ENCODE results near the gene MYO1E. TPM values are rescaled to one million over a fixed set of nuclear protein-coding genes. Genes with fewer than 3 reads are reported as not detected.

Gene MYO1E
- total RNA-seq, 1 experiment from 2014 or later: 68.8 TPM

DNA sequence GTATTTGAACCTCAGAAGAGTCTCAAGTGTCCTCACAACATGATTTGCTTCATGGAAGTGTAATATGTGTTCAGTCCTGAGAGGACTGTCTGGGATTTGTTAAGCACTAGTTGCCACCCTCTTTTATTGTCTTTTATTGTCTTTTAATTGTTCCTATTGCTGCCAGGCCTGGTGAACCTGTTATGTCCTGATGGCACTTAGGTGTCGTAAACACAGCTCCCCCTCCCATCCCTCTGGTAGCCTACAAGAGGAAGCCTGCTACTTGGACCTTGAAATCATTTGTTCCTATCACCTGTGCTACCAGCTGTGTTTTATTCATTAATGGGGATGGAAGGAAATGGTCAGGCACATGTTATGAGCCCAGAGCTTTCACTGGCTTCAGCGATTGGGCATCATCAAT, 248.4 kb downstream of the MYO1E start:
- Histone ChIP-seq H3K4me3 (ENCODE audit: low read length) (no peak overlapping the region), H3K4me2 (ENCODE audit: low read length) (no peak overlapping the region), H3K79me2 (ENCODE audit: low read length) (0 out of 2 replicates have a peak, but pooled peaks cover 2% of the 10 kb centered on the region), H3K9me3 (ENCODE audit: low read length) (no peaks in the 10 kb centered on the region), H3K27me3 (ENCODE audit: low read length) (no peaks in the 10 kb centered on the region), H3F3A (ENCODE audit: low read length, unreplicated experiment) (no peaks in the 10 kb centered on the region), H2AFZ (ENCODE audit: low read length) (no peak overlapping the region), H3K36me3 (ENCODE audit: low read depth, low read length) (peaks cover 16% of the 10 kb centered on the region), H3K9me2 (replicated peaks; ENCODE audit: low read length) (no peaks in the 10 kb centered on the region), H3K27ac (ENCODE audit: low read length) (no peak overlapping the region), H3K4me1 (ENCODE audit: insufficient read depth, low read length) (no peaks in the 10 kb centered on the region), H3K9ac (ENCODE audit: low read length) (no peak overlapping the region), H4K20me1 (ENCODE audit: low read length) (no peaks in the 10 kb centered on the region)
- ChIA-PET POLR2A (ENCODE audit: unreplicated experiment) (no interaction called here), CTCF (no interaction called here)
- intact Hi-C loops (cut with micrococcal nuclease): no loop called here
- DNase-seq: no peak
- BruUV-seq (replicated peaks): no TSS peak
- ATAC-seq: no peak
- TF ChIP-seq CTCF (conservative IDR thresholded peaks at IDR 0.05; ENCODE audit: low read depth, low read length) (no peak), EZH2phosphoT487 (IDR thresholded peaks at IDR 0.05; ENCODE audit: borderline replicate concordance, low read length) (no peak), EZH2 (IDR thresholded peaks at IDR 0.05; ENCODE audit: low read length, unreplicated experiment) (no peak)

GRCh38 chr15:59120937-59121336, 251.7 kb downstream of the MYO1E start:
- intact Hi-C loops (cut with micrococcal nuclease): no loop called here
- no TSS peak for BruUV-seq (replicated peaks)
- ChIA-PET POLR2A (ENCODE audit: unreplicated experiment) (no interaction called here), CTCF (no interaction called here)
- Histone ChIP-seq H3K9ac (ENCODE audit: low read length) (no peak overlapping the region), H3K27me3 (ENCODE audit: low read length) (no peaks in the 10 kb centered on the region), H3K9me2 (replicated peaks; ENCODE audit: low read length) (no peaks in the 10 kb centered on the region), H3K4me1 (ENCODE audit: insufficient read depth, low read length) (no peaks in the 10 kb centered on the region), H2AFZ (ENCODE audit: low read length) (no peak overlapping the region), H3K79me2 (ENCODE audit: low read length) (no peaks in the 10 kb centered on the region), H3K4me3 (ENCODE audit: low read length) (no peak overlapping the region), H3K27ac (ENCODE audit: low read length) (no peak overlapping the region), H3F3A (ENCODE audit: low read length, unreplicated experiment) (no peaks in the 10 kb centered on the region), H4K20me1 (ENCODE audit: low read length) (no peaks in the 10 kb centered on the region), H3K9me3 (ENCODE audit: low read length) (no peaks in the 10 kb centered on the region), H3K4me2 (ENCODE audit: low read length) (no peak overlapping the region), H3K36me3 (ENCODE audit: low read depth, low read length) (peaks cover 36% of the 10 kb centered on the region)
- ATAC-seq: no peak
- TF ChIP-seq EZH2 (IDR thresholded peaks at IDR 0.05; ENCODE audit: low read length, unreplicated experiment): no peak
- TF ChIP-seq EZH2phosphoT487 (IDR thresholded peaks at IDR 0.05; ENCODE audit: borderline replicate concordance, low read length): no peak
- DNase-seq: no peak

GRCh38 chr15:59119625-59120024, 253.0 kb downstream of the MYO1E start:
- TF ChIP-seq EZH2phosphoT487 (IDR thresholded peaks at IDR 0.05; ENCODE audit: borderline replicate concordance, low read length): no peak
- no peak for TF ChIP-seq EZH2 (IDR thresholded peaks at IDR 0.05; ENCODE audit: low read length, unreplicated experiment)
- TF ChIP-seq CTCF (conservative IDR thresholded peaks at IDR 0.05; ENCODE audit: low read depth, low read length): no peak
- Histone ChIP-seq H3K4me1 (ENCODE audit: insufficient read depth, low read length) (no peaks in the 10 kb centered on the region), H3K9ac (ENCODE audit: low read length) (no peak overlapping the region), H2AFZ (ENCODE audit: low read length) (no peak overlapping the region), H3K4me3 (ENCODE audit: low read length) (no peak overlapping the region), H3K4me2 (ENCODE audit: low read length) (no peak overlapping the region), H3K36me3 (ENCODE audit: low read depth, low read length) (peaks cover 41% of the 10 kb centered on the region), H3K9me3 (ENCODE audit: low read length) (no peaks in the 10 kb centered on the region), H3K27me3 (ENCODE audit: low read length) (no peaks in the 10 kb centered on the region), H3K9me2 (replicated peaks; ENCODE audit: low read length) (no peaks in the 10 kb centered on the region), H4K20me1 (ENCODE audit: low read length) (no peaks in the 10 kb centered on the region), H3K79me2 (ENCODE audit: low read length) (no peaks in the 10 kb centered on the region), H3K27ac (ENCODE audit: low read length) (no peak overlapping the region), H3F3A (ENCODE audit: low read length, unreplicated experiment) (no peaks in the 10 kb centered on the region)
- DNase-seq: no peak
- POLR2A ChIA-PET (ENCODE audit: unreplicated experiment): no interaction called here
- no peak for ATAC-seq
- CTCF ChIA-PET: no interaction called here
- intact Hi-C loops (cut with micrococcal nuclease): no loop called here
- no TSS peak for BruUV-seq (replicated peaks)
